Activated CD8-positive, alpha-beta memory T cell treated with anti-CD3 and anti-CD28 coated beads for 24 hours (primary cell): Measurements from ENCODE around the gene TULP4.
"Not testable (repeated sequence)": the region's sequence is repeated elsewhere in the genome, so short reads cannot be mapped to it uniquely, and the experiment has no call there.

Source experiments
- DNase-seq: peaks from one replicate; pipeline ENCODE4 v3.0.0-alpha.2; 2020

Gene TULP4

GRCh38 chr6:158475344-158476302, 163.4 kb downstream of the TULP4 start:
- no peak for DNase-seq

DNA sequence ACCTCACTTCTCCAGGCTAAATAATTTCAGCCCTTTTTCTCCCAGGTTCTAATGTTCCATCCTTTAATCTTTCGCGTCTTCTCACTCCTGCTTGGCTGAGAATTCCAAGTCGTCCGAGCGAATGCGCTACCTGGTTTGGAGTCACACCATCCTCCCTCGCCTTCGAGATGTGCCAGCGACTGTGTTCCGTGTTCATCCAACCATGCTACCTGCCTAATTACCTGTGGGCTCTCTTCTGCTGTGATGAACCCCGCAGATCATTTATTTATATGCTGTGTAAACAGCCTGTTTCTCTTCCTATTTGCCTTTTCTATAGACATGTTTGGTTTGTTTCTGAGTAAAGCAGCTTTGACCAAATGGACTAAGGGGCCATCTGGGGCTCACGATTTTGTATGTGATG, 164.1 kb downstream of the TULP4 start:
- DNase-seq, result no peak

- DNase-seq, result not testable (repeated sequence)
Measured at GRCh38 chr6:158477722-158478121, 165.5 kb downstream of the TULP4 start.

- DNase-seq, result no peak
Measured at GRCh38 chr6:158480989-158481388, 168.7 kb downstream of the TULP4 start.

GRCh38 chr6:158481690-158482473, 169.6 kb downstream of the TULP4 start:
- DNase-seq, result no peak

GRCh38 chr6:158485431-158485830, 173.2 kb downstream of the TULP4 start:
- no peak for DNase-seq

- DNase-seq, result no peak
Measured at GRCh38 chr6:158487495-158487894, 175.2 kb downstream of the TULP4 start.

DNA sequence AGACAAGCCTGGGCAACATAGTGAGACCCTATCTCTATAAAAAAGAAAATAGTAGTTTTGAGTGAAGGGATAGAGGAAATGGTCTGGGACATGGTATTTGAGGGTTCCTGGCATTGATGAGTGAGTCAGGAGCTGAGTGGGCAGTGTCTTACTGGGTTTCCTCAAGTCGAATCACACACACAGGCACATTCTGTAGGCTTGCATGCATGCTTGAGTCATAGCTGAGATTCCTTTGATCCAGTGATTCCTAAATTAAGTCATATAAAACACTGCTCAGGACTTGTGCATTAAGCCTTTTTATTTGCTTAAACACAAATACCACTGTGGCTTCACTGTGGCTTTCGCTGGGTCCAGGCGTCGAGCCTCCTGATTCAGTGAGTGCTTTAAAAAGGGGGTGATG, 175.8 kb downstream of the TULP4 start:
- DNase-seq, result no peak

- no peak for DNase-seq
Measured at GRCh38 chr6:158489441-158489840, 177.2 kb downstream of the TULP4 start.

GRCh38 chr6:158492881-158493280, 180.6 kb downstream of the TULP4 start:
- DNase-seq, result no peak

DNA sequence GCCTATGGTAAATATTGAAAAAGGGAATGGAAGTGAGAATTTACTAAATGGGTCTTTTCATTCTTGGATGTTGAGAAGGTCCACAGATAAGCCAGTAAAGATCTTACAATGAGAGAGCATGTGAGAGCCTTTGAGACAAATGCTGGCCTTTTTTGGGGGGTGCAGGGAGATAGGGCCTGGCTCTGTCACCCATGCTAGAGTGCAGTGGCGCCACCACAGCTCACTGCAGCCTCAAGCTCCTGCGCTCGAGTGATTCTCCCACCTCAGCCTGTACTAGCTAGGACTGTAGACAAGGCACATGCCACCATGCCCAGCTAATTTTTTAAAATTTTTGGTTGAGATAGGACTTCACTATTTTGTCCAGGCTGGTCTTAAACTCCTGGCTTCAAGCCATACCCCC, 184.4 kb downstream of the TULP4 start:
- no peak for DNase-seq

DNA sequence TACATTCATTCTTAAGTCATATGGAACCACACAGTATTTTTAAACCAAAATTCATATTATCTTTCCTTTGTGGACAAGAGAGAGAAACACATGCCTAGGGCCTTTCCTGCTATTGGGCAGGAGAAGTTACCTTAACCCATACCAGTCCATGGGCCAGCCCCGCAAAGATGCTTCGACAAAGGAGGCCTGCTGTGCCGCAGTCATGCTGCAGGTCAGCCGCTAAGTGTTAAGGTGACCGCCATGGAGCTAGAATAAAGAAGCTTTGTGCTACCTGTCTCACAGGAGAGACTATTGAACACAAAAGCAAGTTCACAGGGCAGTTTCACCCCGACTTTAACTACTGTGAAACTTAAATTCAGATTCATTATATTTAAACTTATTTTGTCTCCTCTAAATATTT, 185.4 kb downstream of the TULP4 start:
- DNase-seq, result no peak

- no peak for DNase-seq
Measured at GRCh38 chr6:158498362-158498761, 186.1 kb downstream of the TULP4 start.

DNA sequence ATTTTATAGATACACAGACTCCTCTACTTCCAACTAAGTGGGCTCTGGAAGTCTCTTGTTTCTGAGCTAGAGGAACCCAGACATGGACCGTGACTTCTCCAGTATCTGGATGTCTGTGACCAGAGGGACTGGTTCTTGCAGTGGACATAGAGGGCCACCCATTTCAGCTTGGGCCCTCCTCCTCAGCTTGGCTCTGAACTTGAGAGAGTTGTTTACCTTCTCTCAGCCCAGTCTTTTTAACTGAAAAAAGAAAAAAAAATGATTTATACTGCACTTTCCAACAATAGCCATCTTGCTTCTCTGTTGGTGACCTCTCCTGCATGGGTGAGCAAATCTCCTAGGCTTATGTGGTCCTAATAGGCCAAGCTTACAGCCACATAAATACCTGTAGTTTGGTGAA, 187.3 kb downstream of the TULP4 start:
- DNase-seq, result no peak

DNA sequence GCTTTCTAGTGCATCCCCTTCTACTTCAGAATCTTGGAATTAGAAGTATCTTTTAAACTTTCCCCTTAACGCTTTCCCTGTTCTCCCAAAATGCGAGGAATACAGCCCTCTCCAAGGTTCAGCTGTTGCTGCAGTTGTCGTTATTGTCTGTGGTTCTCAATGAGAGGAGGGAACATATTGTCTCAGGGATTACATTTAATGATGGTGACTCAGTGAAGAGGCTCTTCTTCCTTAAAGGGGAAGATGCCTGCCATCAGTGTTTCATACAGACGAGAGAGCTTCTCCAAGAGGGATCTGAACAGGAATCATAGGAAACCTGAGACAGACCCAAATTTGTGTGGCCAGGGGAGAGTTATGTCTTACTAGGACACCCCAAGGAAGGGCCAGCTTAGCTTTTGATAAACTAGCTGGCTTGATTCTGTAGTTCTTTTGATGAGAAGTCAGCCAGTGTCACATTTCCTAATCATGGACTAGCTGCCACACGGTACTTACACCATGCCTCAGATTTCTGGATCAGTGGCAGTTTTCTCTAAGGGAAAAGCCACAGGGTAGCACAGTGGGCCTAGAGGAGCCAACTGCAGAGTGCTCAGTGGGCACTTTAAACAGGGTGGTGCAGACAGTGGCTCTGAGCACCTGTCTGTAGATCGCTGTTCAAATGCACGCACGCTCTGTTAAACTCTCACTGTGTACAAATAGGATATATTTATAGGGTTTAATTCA, 187.9 kb downstream of the TULP4 start:
- no peak for DNase-seq

DNA sequence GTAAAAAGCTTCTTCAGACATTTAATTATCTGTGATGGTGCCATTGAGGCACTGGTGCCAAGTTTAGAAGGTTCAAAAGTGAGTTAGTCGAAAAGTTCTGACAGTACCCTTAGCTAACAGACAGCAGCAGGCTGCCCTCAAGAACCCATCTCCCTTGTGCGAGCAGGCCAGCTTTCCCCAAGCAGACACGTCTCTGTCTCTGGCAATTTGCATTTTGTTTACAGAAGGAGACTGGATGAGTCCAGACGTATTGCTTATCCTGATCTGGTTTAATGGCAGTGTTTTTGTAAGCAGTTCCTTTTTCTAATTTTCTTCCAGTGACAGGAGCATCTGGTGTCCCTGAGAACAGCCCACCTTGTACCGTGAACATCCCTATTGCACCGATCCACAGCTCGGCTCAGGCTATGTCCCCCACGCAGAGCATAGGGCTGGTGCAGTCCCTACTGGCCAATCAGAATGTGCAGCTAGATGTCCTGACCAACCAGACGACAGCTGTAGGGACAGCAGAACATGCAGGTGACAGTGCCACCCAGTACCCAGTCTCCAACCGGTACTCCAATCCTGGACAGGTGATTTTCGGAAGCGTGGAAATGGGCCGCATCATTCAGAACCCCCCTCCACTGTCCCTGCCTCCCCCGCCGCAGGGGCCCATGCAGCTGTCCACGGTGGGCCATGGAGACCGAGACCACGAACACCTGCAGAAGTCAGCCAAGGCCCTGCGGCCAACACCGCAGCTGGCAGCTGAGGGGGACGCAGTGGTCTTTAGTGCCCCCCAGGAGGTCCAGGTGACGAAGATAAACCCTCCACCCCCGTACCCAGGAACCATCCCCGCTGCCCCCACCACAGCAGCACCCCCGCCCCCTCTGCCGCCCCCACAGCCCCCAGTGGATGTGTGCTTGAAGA, 189.3 kb downstream of the TULP4 start:
- DNase-seq, result no peak

- DNase-seq, result no peak
Measured at GRCh38 chr6:158502263-158502950, 190.1 kb downstream of the TULP4 start.

- DNase-seq, result no peak
Measured at GRCh38 chr6:158503222-158503621, 191.0 kb downstream of the TULP4 start.

- no peak for DNase-seq
Measured at GRCh38 chr6:158503846-158504245, 191.6 kb downstream of the TULP4 start.

DNA sequence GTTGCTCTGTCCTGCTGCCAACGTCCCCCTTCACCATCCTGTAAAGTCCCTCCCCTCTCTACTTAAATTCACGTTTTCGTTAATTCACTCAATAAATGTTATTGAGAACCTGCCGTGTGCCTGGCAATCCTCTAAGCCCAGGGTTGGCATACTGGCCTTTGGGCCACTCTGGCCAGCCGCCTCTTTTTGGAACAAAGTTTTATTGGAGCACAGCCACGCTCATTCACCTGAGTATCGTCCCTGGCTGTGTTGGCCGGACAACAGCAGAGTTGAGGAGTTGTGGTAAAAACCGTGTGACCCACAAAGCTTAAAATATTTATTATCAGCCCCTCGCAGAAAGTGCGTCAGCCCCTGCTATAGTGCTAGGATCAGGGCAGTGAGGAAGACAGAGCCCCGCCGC, 192.9 kb downstream of the TULP4 start:
- DNase-seq, result no peak

DNA sequence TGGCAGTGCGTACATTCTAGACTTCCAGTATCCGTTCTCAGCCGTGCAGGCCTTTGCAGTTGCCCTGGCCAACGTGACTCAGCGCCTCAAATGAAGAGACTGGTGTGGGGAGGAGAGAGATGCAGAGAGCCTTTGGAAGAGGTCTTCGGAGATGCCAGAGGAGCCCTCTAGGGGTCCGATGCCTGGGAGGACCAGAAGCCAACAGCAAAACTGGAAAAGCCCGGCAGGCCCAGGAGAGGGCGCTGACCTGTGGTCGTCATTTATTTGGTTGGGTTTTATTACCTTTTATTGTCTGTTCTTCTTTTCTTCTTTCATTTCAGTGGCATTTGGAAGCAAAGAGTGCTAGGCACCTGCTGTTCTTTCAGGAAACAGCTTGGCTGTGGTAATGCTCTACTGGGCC, 194.3 kb downstream of the TULP4 start:
- no peak for DNase-seq

GRCh38 chr6:158507174-158507573, 194.9 kb downstream of the TULP4 start:
- DNase-seq, result no peak
